ENCODE results near the gene MAB21L4. TPM values are rescaled to one million over a fixed set of nuclear protein-coding genes. Genes with fewer than 3 reads are reported as not detected.
A peak's percentile ranks its signal among the peaks of the same experiment; 100 is the strongest.

The MAB21L4 gene
- total and polyA plus RNA-seq, 12 donors = 0.10 to 0.32 TPM; not detected in 10

DNA sequence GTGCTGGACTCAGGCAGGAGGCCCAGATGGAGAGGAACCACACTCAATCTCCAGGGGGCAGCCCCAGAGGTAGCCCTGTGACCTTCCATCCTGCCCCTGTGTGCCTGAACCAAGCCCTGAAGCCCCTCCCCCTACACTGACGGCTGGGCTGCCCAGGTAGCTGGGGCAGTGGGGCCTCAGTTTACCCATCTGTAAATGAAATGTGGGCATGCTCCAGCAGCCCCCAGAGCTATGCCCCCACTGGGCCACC, 26.0 kb upstream of the MAB21L4 start:
- Histone ChIP-seq H3K4me1 (replicated peaks in 1 of 2) (peaks cover 0 to 3% of the 10 kb centered on the region in 2 donors), H3K9me3 (replicated peaks in 1 of 3) (no peaks in the 10 kb centered on the region), H3K4me3 (no peak overlapping the region), H3K36me3 (replicated peaks in 1 of 2) (no peaks in the 10 kb centered on the region), H3K27ac (no peak overlapping the region), H3K27me3 (no peaks in the 10 kb centered on the region)
- DNase-seq = peak in 5 of 7 donors; percentile 0 to 40 (median 7)
- 60 to 75% (median 70%) methylated on average over 1 of the region's 1 CpG; no CpG with 5 or more reads in 1 of the 4 donors for WGBS, 4 donors
- TF ChIP-seq POLR2A (IDR thresholded peaks at IDR 0.05) = no peak
- TF ChIP-seq, protein P1, sequence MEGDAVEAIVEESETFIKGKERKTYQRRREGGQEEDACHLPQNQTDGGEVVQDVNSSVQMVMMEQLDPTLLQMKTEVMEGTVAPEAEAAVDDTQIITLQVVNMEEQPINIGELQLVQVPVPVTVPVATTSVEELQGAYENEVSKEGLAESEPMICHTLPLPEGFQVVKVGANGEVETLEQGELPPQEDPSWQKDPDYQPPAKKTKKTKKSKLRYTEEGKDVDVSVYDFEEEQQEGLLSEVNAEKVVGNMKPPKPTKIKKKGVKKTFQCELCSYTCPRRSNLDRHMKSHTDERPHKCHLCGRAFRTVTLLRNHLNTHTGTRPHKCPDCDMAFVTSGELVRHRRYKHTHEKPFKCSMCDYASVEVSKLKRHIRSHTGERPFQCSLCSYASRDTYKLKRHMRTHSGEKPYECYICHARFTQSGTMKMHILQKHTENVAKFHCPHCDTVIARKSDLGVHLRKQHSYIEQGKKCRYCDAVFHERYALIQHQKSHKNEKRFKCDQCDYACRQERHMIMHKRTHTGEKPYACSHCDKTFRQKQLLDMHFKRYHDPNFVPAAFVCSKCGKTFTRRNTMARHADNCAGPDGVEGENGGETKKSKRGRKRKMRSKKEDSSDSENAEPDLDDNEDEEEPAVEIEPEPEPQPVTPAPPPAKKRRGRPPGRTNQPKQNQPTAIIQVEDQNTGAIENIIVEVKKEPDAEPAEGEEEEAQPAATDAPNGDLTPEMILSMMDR (IDR thresholded peaks at IDR 0.05) = no peak
- intact Hi-C loops (cut with DNase I) = no loop called here

DNA sequence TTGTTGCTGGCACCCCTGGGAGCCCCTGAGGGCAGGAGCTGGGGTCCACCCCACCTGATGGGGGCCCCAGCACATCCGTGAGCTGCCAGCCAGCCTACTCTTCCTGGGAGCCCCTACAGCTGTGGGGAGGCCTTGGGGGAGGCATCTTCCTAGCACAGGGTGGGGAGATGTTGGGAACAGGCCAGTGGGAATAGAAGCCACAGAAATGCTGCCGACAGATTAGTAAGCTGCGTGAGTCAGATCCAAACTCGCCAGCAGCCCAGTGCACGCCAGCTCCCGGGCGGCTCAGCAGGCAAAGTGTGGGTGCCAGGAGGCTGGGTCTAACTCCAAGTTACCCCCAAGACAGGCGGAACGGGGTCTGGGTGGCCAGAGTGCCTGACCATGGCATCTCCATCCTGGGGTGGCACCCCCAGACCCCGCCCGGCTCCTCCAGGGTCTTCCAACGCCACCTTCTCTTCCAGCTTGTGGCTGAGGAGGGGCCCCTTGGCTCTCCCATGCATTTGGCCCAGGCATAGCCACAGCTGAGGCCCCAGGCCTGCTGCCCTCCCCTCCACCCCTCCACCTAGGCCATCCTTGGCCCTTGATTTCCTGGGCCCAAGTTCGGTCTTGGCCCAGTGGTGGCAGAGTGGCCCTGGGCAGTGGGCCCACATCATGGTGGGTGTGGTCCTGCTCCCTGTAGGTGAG, 25.5 kb upstream of the MAB21L4 start:
- peak; percentile 18 to 64 (median 28) for DNase-seq
- intact Hi-C loops (cut with DNase I) = no loop called here
- no peak overlapping the region for H3K27ac ChIP-seq

DNA sequence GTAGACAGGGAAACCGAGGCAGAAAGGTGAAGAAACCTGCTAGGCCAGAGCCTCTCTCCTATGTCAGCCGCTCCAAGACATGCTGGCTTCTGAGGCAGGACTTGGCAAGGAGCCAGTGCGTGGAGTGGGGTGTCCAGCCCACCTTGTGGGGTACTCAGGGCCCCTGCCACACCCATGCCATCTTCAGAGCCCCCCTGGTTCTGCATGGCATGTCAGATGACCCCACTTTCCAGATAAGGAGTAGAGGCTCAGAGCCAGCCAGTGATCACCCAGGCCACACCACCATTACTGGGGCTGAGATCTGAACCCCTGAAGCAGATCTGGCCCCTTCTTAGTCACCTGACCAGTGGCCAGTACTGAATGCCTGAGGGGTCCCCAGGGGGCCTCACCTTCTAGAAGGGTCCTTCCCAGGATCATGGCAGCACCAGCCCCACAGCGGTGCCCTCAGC, 24.9 kb upstream of the MAB21L4 start:
- TF ChIP-seq, protein P1 (IDR thresholded peaks at IDR 0.05) = no peak
- TF ChIP-seq POLR2A (IDR thresholded peaks at IDR 0.05) = no peak
- Histone ChIP-seq H3K27ac (no peak overlapping the region), H3K36me3 (replicated peaks in 1 of 2) (no peaks in the 10 kb centered on the region), H3K4me3 (no peak overlapping the region), H3K4me1 (replicated peaks in 1 of 2) (no peaks in the 10 kb centered on the region), H3K9me3 (replicated peaks in 1 of 3) (no peaks in the 10 kb centered on the region), H3K27me3 (no peaks in the 10 kb centered on the region)
- DNase-seq = peak; percentile 0 to 41 (median 11)
- intact Hi-C loops (cut with DNase I) = no loop called here
- 76 to 83% (median 80%) methylated on average over 4 of the region's 4 CpGs for WGBS, 4 donors

More for the DNA sequence above, 25.5 kb upstream of the MAB21L4 start:
- 46 to 87% (median 69%) methylated on average over 10 to 13 of the region's 13 CpGs for WGBS, 4 donors
- H3K9me3 ChIP-seq (replicated peaks in 1 of 3) = no peaks in the 10 kb centered on the region
- TF ChIP-seq, protein P1 (IDR thresholded peaks at IDR 0.05) = no peak
- no peak for TF ChIP-seq POLR2A (IDR thresholded peaks at IDR 0.05)
- H3K36me3 ChIP-seq (replicated peaks in 1 of 2) = no peaks in the 10 kb centered on the region
- H3K4me3 ChIP-seq = no peak overlapping the region
- H3K27me3 ChIP-seq = no peaks in the 10 kb centered on the region
- peaks cover 0 to 1% of the 10 kb centered on the region in 2 donors for H3K4me1 ChIP-seq (replicated peaks in 1 of 2)

DNA sequence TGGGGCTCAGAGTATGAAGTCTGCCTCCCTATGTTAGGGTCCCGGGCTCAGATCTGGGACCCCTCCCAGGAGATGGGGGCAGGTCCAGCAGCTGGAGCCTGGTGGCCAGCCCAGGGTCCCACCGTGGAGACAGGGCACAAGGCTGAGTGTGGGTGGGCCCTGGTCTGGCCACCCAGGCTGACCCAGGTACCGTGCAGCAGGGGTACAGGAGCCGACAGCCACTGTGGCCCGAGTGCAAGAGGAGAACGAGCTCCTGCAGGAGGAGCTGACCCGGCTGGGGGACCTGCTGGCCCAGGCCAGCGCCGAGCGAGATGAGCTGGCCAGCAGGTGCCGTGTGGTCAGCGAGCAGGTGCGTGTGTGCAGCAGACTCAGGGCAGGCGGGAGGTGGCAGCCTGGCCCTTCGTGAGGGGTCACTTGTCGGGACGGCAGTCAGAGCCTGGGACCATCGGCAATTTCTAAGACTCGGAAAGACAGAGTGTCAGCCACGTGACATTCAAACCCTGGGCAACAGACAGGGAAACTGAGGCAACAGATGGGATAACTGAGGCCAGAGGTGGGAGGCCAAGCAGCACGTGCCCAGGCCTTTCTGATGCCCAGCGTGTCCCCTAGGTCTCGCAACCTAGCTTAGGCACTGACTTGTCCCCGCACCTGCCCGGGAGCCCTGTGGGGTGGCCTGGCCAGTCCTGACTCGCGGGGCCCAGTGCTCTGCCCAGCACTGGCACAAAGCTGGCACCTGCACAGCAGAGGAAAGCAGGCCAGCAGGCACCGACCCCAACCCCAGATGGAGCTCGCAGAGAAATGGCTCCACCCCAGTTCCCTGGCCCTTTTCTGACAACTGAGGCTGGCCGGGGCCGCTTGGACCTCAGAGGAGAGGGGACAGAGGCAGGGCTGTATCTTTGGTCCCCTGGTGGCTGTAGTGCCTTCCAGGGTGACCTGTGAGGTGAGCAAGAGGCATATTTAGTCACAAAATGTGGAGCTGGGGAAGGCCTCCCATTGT, 24.1 kb upstream of the MAB21L4 start:
- H3K4me3 ChIP-seq = no peak overlapping the region
- TF ChIP-seq, protein P1 (IDR thresholded peaks at IDR 0.05) = no peak
- no peak for TF ChIP-seq POLR2A (IDR thresholded peaks at IDR 0.05)
- no peak overlapping the region for H3K27ac ChIP-seq
- H3K9me3 ChIP-seq (replicated peaks in 1 of 3) = no peaks in the 10 kb centered on the region
- no peaks in the 10 kb centered on the region for H3K4me1 ChIP-seq (replicated peaks in 1 of 2)
- 91 to 96% (median 93%) methylated on average over 15 to 31 of the region's 31 CpGs for WGBS, 4 donors
- no peaks in the 10 kb centered on the region for H3K27me3 ChIP-seq
- no peaks in the 10 kb centered on the region for H3K36me3 ChIP-seq (replicated peaks in 1 of 2)
- DNase-seq = peak in 5 of 7 donors; percentile 1 to 40 (median 13)
- intact Hi-C loops (cut with DNase I) = no loop called here
